ENCODE results near the gene WFIKKN1.
"Not testable (repeated sequence)": the region's sequence is repeated elsewhere in the genome, so short reads cannot be mapped to it uniquely, and the experiment has no call there.

The WFIKKN1 gene

GRCh38 chr16:591231-591630, 39.6 kb upstream of the WFIKKN1 start:
- H3K9me3 Mint-ChIP-seq, result no peaks in the 10 kb centered on the region
- H3K27ac Mint-ChIP-seq, result peak overlapping the region; percentile 81
- peak overlapping the region; percentile 89 for H3K4me3 Mint-ChIP-seq
- H3K27me3 Mint-ChIP-seq, result no peaks in the 10 kb centered on the region
- H3K4me1 Mint-ChIP-seq, result peaks cover 31% of the 10 kb centered on the region
- H3K36me3 Mint-ChIP-seq, result no peaks in the 10 kb centered on the region

GRCh38 chr16:591892-592517, 38.8 kb upstream of the WFIKKN1 start:
- Mint-ChIP-seq H3K4me3 (peak overlapping the region; percentile 89), H3K36me3 (no peaks in the 10 kb centered on the region), H3K4me1 (peaks cover 36% of the 10 kb centered on the region), H3K9me3 (no peaks in the 10 kb centered on the region), H3K27ac (peak overlapping the region; percentile 72), H3K27me3 (no peaks in the 10 kb centered on the region)

- no peak overlapping the region for H3K4me3 Mint-ChIP-seq
- no peaks in the 10 kb centered on the region for H3K9me3 Mint-ChIP-seq
- H3K27ac Mint-ChIP-seq, result peak overlapping the region; percentile 62
- H3K27me3 Mint-ChIP-seq, result no peaks in the 10 kb centered on the region
- H3K36me3 Mint-ChIP-seq, result no peaks in the 10 kb centered on the region
- H3K4me1 Mint-ChIP-seq, result peaks cover 36% of the 10 kb centered on the region
Measured at GRCh38 chr16:592518-593306, 38.1 kb upstream of the WFIKKN1 start.

DNA sequence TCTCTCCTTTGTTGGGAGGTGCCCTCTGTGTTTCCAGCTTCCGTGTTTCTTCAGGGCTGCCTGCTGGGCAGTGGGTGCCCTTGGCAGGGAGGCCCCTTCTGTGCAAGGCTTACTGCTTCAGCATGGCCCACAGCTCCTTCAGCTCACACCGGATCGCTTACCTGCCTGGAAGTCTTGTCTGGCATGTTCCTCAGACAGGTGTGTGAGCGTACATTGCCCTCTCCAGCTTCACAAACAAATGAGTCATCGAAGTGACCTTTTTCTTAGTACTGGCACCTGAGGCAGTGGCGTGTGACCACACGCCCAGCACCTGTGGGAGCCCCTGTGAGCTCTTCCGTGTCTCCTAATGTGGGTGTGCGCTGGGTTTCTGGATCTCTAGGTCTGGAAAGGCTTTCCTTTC, 37.4 kb upstream of the WFIKKN1 start:
- Mint-ChIP-seq H3K36me3 (no peaks in the 10 kb centered on the region), H3K4me3 (no peak overlapping the region), H3K9me3 (no peaks in the 10 kb centered on the region), H3K27me3 (no peaks in the 10 kb centered on the region), H3K27ac (no peak overlapping the region), H3K4me1 (peaks cover 36% of the 10 kb centered on the region)

GRCh38 chr16:593807-594206, 37.0 kb upstream of the WFIKKN1 start:
- no peaks in the 10 kb centered on the region for H3K27me3 Mint-ChIP-seq
- H3K27ac Mint-ChIP-seq, result no peak overlapping the region
- H3K9me3 Mint-ChIP-seq, result no peaks in the 10 kb centered on the region
- H3K36me3 Mint-ChIP-seq, result no peaks in the 10 kb centered on the region
- no peak overlapping the region for H3K4me3 Mint-ChIP-seq
- H3K4me1 Mint-ChIP-seq, result peaks cover 36% of the 10 kb centered on the region

GRCh38 chr16:595094-595528, 35.7 kb upstream of the WFIKKN1 start:
- Mint-ChIP-seq H3K4me1 (peaks cover 36% of the 10 kb centered on the region), H3K27me3 (no peaks in the 10 kb centered on the region), H3K9me3 (no peaks in the 10 kb centered on the region), H3K36me3 (no peaks in the 10 kb centered on the region), H3K4me3 (no peak overlapping the region), H3K27ac (no peak overlapping the region)

GRCh38 chr16:595942-596735, 34.6 kb upstream of the WFIKKN1 start:
- Mint-ChIP-seq H3K36me3 (no peaks in the 10 kb centered on the region), H3K4me3 (no peak overlapping the region), H3K27me3 (no peaks in the 10 kb centered on the region), H3K27ac (peak overlapping the region; percentile 32), H3K4me1 (peaks cover 28% of the 10 kb centered on the region), H3K9me3 (no peaks in the 10 kb centered on the region)

GRCh38 chr16:596736-597060, 34.1 kb upstream of the WFIKKN1 start:
- no peaks in the 10 kb centered on the region for H3K36me3 Mint-ChIP-seq
- peaks cover 26% of the 10 kb centered on the region for H3K4me1 Mint-ChIP-seq
- no peaks in the 10 kb centered on the region for H3K9me3 Mint-ChIP-seq
- peak overlapping the region; percentile 32 for H3K27ac Mint-ChIP-seq
- no peaks in the 10 kb centered on the region for H3K27me3 Mint-ChIP-seq
- no peak overlapping the region for H3K4me3 Mint-ChIP-seq

GRCh38 chr16:597655-598054, 33.1 kb upstream of the WFIKKN1 start:
- not testable (repeated sequence) for H3K27me3 Mint-ChIP-seq, H3K36me3 Mint-ChIP-seq, H3K9me3 Mint-ChIP-seq, H3K4me3 Mint-ChIP-seq, H3K27ac Mint-ChIP-seq
- peaks cover 19% of the 10 kb centered on the region for H3K4me1 Mint-ChIP-seq

DNA sequence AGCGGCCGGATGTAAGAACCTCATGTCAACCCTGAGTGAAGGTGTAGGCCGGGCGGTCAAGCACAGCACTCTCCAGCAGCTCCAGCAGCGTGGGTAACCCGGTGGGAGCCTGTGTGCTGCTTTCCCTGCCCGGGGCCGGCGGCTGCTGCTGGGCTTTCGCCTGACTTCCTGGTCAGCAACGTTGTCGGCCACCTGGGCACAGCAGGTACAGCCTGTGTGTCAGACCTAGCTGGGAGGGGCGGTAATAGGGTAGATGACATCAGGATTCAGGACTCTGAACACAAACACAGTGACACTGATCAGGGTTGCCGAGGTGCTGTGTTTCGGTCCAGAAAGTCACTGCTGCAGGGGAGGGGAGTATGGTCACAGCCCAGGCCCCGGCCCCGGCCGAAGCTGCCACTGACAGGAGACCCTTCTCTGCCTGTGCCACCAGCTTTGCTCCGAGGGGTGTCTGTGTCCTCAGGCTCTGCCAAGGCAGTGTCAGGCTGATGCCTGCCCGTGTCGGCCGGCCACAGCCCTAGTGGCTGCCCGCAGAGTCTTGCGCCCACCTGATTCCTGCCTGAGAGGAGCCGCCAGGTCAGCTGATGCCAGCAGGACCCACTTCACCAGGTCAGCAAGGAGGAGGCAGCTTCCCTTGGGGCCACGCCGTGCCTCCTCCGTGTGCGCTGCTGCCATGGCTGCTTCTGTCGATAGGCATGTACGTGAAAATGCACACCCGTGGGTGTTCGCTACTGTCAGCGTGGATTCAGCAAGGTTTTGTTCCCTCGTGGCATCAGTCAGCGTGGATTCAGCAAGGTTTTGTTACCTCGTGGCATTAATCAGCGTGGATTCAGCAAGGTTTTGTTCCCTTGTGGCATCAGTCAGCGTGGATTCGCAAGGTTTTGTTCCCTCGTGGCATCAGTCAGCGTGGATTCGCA, 31.7 kb upstream of the WFIKKN1 start:
- Mint-ChIP-seq H3K36me3 (no peaks in the 10 kb centered on the region), H3K9me3 (no peaks in the 10 kb centered on the region), H3K4me3 (no peak overlapping the region), H3K27me3 (no peaks in the 10 kb centered on the region), H3K4me1 (peaks cover 19% of the 10 kb centered on the region), H3K27ac (no peak overlapping the region)

DNA sequence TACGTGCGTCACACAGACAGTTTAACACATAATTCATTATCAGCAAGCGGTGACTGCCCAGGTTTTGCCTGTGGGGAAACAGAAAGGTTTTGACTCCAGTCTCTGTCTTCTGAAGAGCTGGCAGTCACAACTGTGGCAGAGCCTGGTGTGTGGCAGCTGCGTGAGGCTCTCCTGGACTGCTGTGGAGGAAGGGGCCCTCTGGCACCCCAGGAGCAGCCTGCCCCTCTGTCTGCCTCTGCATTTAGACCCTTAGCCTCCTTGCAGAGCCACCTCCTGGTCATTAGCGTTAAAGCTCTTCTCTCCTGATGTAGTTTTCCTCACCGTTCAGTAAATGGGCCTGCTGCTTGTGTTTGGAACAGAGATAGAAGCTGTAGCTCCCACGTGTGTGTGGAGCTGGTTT, 30.0 kb upstream of the WFIKKN1 start:
- Mint-ChIP-seq H3K36me3 (no peaks in the 10 kb centered on the region), H3K27ac (no peak overlapping the region), H3K27me3 (no peaks in the 10 kb centered on the region), H3K4me3 (no peak overlapping the region), H3K4me1 (peaks cover 14% of the 10 kb centered on the region), H3K9me3 (no peaks in the 10 kb centered on the region)

DNA sequence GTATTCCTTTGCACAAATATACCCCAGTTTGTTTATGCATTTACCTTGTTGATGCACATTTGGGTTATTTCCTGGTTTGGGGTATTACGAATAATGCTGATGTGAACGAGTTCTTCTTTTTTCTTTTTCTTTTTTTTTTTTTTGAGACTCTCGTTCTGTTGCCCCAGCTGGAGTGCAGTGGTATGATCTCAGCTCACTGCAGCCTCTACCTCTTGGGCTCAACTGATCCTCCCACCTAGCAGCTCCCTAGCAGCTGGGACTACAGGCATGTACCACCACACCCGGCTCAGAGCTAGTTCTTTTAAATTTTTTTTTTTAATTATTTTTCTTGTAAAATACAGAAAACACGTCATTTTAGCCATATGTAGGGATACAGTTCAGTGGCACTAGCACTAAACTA, 26.9 kb upstream of the WFIKKN1 start:
- Mint-ChIP-seq H3K27me3 (no peaks in the 10 kb centered on the region), H3K27ac (no peak overlapping the region), H3K36me3 (no peaks in the 10 kb centered on the region), H3K4me1 (peaks cover 16% of the 10 kb centered on the region), H3K9me3 (no peaks in the 10 kb centered on the region), H3K4me3 (no peak overlapping the region)

- no peaks in the 10 kb centered on the region for H3K9me3 Mint-ChIP-seq
- H3K27me3 Mint-ChIP-seq, result no peaks in the 10 kb centered on the region
- no peak overlapping the region for H3K27ac Mint-ChIP-seq
- no peak overlapping the region for H3K4me3 Mint-ChIP-seq
- no peaks in the 10 kb centered on the region for H3K36me3 Mint-ChIP-seq
- peaks cover 25% of the 10 kb centered on the region for H3K4me1 Mint-ChIP-seq
Measured at GRCh38 chr16:606656-607307, 24.0 kb upstream of the WFIKKN1 start.

DNA sequence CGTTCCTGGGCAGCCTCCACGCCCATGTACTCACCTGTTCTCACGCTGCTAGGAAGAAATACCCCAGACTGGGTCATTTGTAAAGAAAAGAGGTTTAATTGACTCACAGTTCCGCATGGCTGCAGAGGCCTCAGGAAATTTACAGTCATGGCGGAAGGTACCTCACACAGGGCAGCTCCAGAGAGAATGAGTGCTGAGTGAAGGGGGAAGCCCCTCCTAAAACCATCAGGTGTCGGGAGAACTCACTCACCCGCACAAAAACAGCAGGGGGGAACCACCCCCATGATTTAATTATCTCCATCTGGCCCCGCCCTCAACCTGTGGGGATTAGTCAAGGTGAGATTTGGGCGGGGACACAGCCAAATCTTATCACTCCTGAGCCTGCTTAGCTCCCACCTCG, 22.8 kb upstream of the WFIKKN1 start:
- Mint-ChIP-seq H3K36me3 (no peaks in the 10 kb centered on the region), H3K4me1 (peaks cover 20% of the 10 kb centered on the region), H3K4me3 (no peak overlapping the region), H3K27me3 (no peaks in the 10 kb centered on the region), H3K27ac (peak overlapping the region; percentile 17), H3K9me3 (no peaks in the 10 kb centered on the region)

GRCh38 chr16:609316-609715, 21.5 kb upstream of the WFIKKN1 start:
- H3K27ac Mint-ChIP-seq, result no peak overlapping the region

More at GRCh38 chr16:609316-609715, 21.5 kb upstream of the WFIKKN1 start:
- Mint-ChIP-seq H3K4me3 (no peak overlapping the region), H3K4me1 (peaks cover 16% of the 10 kb centered on the region), H3K9me3 (no peaks in the 10 kb centered on the region), H3K27me3 (no peaks in the 10 kb centered on the region), H3K36me3 (no peaks in the 10 kb centered on the region)
